RKO (cell line): Measurements from ENCODE around the gene C1QL3.
A peak's percentile ranks its signal among the peaks of the same experiment; 100 is the strongest.

Source experiments
- DNase-seq: peaks from one replicate; pipeline ENCODE4 v3.0.0-alpha.2; 2016; ENCODE audit warnings: low spot score

Gene C1QL3

GRCh38 chr10:16521311-16522016 lies at the start of gene C1QL3:
C1QL3 (minus strand) TSS chr10:16521879; CDS start chr10:16521065, 814 bp downstream.
- no peak for DNase-seq

- no peak for DNase-seq
Observed at GRCh38 chr10:16570731-16571130, 49.1 kb upstream of the C1QL3 start.

- DNase-seq, result no peak
Observed at GRCh38 chr10:16566202-16566805, 44.6 kb upstream of the C1QL3 start.

GRCh38 chr10:16565604-16566003 lies 43.9 kb upstream of the C1QL3 start:
- DNase-seq, result no peak

- DNase-seq, result no peak
Observed at GRCh38 chr10:16562891-16563290, 41.2 kb upstream of the C1QL3 start.

GRCh38 chr10:16559236-16559773 lies 37.6 kb upstream of the C1QL3 start:
- DNase-seq, result no peak

- DNase-seq, result no peak
Observed at GRCh38 chr10:16547973-16548372, 26.3 kb upstream of the C1QL3 start.

- peak; percentile 68 for DNase-seq
Observed at GRCh38 chr10:16545116-16545736, 23.5 kb upstream of the C1QL3 start.

GRCh38 chr10:16544591-16544990 lies 22.9 kb upstream of the C1QL3 start:
- no peak for DNase-seq

GRCh38 chr10:16544099-16544498 lies 22.4 kb upstream of the C1QL3 start:
- DNase-seq, result no peak

GRCh38 chr10:16536155-16536554 lies 14.5 kb upstream of the C1QL3 start:
- peak; percentile 10 for DNase-seq

GRCh38 chr10:16529853-16530252 lies 8.2 kb upstream of the C1QL3 start:
- DNase-seq, result no peak

- DNase-seq, result no peak
Observed at GRCh38 chr10:16527452-16527851, 5.8 kb upstream of the C1QL3 start.

- no peak for DNase-seq
Observed at GRCh38 chr10:16520900-16521299, 779 bp downstream of the C1QL3 start.

GRCh38 chr10:16519908-16520861 lies 1.5 kb downstream of the C1QL3 start:
- no peak for DNase-seq

GRCh38 chr10:16519250-16519907 lies 2.3 kb downstream of the C1QL3 start:
- no peak for DNase-seq

- no peak for DNase-seq
Observed at GRCh38 chr10:16518822-16519221, 2.9 kb downstream of the C1QL3 start.

- no peak for DNase-seq
Observed at GRCh38 chr10:16510843-16511242, 10.8 kb downstream of the C1QL3 start.

- DNase-seq, result no peak
Observed at GRCh38 chr10:16509996-16510395, 11.7 kb downstream of the C1QL3 start.

GRCh38 chr10:16505161-16505560 lies 16.5 kb downstream of the C1QL3 start:
- no peak for DNase-seq

GRCh38 chr10:16497911-16498310 lies 23.8 kb downstream of the C1QL3 start:
- no peak for DNase-seq
